HUES48 (cell line): ENCODE data around the gene ARFGEF3.
A peak's percentile ranks its signal among the peaks of the same experiment; 100 is the strongest.

Experiments
- H3K27ac ChIP-seq: one replicate; pipeline ENCODE4 v1.7.0; 2013; ENCODE audit warnings: low read depth, low read length, inconsistent platforms
- H3K27me3 ChIP-seq: 2 replicates; pipeline ENCODE4 v1.6.1; 2013; ENCODE audit warnings: mild to moderate bottlenecking, low read length; ENCODE audit not compliant: control insufficient read depth, insufficient read depth
- H3K36me3 ChIP-seq: 2 replicates; pipeline ENCODE4 v1.6.1; 2013; ENCODE audit warnings: low read length; ENCODE audit not compliant: control insufficient read depth, insufficient read depth
- H3K4me1 ChIP-seq: 2 replicates; pipeline ENCODE4 v1.6.1; 2013; ENCODE audit warnings: mild to moderate bottlenecking, low read length; ENCODE audit not compliant: control insufficient read depth, insufficient read depth
- H3K4me3 ChIP-seq: 2 replicates; pipeline ENCODE4 v1.5.1; 2013; ENCODE audit warnings: mild to moderate bottlenecking, low read depth, low read length
- H3K9ac ChIP-seq: 2 replicates; pipeline ENCODE4 v1.6.1; 2013; ENCODE audit warnings: mild to moderate bottlenecking, low read depth, low read length, moderate library complexity
- H3K9me3 ChIP-seq: 2 replicates; pipeline ENCODE4 v1.6.1; 2013; ENCODE audit warnings: low read length; ENCODE audit not compliant: control insufficient read depth, insufficient read depth

ARFGEF3 gene

DNA sequence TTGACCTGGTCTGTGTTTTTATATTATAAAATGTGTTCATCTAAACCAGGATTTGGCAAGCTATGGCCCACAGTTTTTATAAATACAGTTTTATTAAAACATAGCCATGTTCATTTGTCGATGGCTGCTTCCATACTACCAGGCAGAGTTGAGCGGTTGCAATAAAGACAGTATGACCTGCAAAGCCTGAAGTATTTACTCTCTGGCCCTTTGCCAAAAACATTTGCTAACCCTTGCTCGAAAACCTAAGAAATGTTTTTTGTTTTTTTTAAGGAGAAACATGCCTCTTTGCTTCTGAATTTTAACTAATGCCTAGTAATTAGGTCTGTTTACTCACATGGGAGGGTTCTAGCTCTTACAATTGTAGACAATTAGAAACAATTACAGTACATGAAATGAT is 148.6 kb downstream of the ARFGEF3 start:
- H3K4me3 ChIP-seq = no peak overlapping the region
- H3K9me3 ChIP-seq = no peaks in the 10 kb centered on the region
- no peak overlapping the region for H3K9ac ChIP-seq
- no peaks in the 10 kb centered on the region for H3K27me3 ChIP-seq
- H3K36me3 ChIP-seq = peaks cover 29% of the 10 kb centered on the region
- H3K27ac ChIP-seq = no peak overlapping the region
- H3K4me1 ChIP-seq = no peaks in the 10 kb centered on the region

DNA sequence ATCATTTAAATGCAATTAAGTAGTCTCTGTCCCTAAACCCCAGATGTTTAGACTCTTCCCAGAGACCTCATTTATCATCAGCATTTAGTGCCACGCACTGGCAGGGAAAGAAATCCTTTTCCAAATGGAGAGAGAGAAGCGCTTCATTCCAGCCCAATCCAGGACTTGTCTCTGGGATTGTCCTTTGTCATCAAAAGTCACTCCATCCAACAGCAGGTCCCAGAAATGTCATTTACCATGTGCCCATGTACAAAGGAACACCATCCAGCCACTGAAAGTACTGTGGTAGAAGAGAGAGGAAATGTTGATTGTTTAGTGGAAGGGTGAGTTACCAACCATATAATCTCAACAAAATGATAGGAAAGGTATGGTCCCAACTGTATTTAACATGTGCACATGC is 149.1 kb downstream of the ARFGEF3 start:
- Histone ChIP-seq H3K36me3 (peaks cover 29% of the 10 kb centered on the region), H3K4me3 (no peak overlapping the region), H3K4me1 (no peaks in the 10 kb centered on the region), H3K27ac (no peak overlapping the region), H3K27me3 (no peaks in the 10 kb centered on the region), H3K9me3 (no peaks in the 10 kb centered on the region), H3K9ac (no peak overlapping the region)

DNA sequence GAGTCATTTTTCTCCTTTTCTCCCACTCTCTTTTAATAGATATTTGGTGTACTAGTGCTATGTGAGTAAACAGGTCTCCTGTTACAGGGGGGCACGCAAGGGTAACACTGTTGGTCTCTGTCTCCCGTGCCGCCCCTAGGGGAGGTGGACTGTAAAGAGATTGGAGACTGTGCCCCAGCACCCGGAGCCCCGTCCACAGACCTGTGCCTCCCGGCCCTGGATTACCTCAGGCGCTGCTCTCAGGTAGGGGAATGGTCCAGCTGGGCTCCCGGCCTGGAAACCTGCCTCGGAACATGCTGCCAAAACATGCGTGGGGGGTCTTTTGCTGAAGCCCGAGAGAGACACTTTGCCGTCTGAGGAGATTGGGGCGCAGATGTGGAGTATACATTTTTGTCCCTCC is 149.5 kb downstream of the ARFGEF3 start:
- H3K9ac ChIP-seq = no peak overlapping the region
- H3K4me1 ChIP-seq = no peaks in the 10 kb centered on the region
- no peak overlapping the region for H3K4me3 ChIP-seq
- H3K36me3 ChIP-seq = peaks cover 33% of the 10 kb centered on the region
- H3K27me3 ChIP-seq = no peaks in the 10 kb centered on the region
- no peaks in the 10 kb centered on the region for H3K9me3 ChIP-seq
- no peak overlapping the region for H3K27ac ChIP-seq

DNA sequence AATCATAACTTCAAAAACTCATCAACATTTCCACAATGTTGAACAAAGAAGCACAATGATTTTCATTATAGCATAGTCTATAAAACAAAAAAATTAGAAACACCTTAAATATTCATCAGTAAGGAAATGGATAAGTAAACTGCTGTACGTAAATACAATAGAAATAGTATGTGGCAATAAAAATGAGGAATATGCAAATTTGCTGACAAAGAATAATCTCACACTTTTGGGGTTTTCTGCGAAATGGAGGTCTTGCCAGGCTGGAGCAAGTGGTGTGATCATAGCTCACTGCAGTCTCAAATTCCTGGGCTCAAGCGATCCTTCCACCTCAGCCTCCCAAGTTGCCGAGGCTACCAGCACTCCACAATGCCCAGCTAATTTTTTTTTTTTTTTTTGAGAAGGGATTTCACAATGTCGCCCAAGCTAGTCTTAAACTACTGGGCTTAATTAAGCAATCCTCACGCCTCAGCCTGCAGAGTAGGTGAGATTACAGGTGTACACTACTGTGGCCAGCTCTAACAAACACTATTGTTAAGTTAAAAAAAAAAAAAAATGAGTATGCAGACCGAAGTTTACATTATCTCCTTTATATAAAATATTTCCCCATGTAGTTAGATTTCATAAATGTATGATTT is 157.1 kb downstream of the ARFGEF3 start:
- no peak overlapping the region for H3K4me3 ChIP-seq
- no peaks in the 10 kb centered on the region for H3K4me1 ChIP-seq
- H3K27me3 ChIP-seq = no peaks in the 10 kb centered on the region
- no peak overlapping the region for H3K27ac ChIP-seq
- no peaks in the 10 kb centered on the region for H3K9me3 ChIP-seq
- H3K9ac ChIP-seq = no peak overlapping the region
- H3K36me3 ChIP-seq = peaks cover 67% of the 10 kb centered on the region

DNA sequence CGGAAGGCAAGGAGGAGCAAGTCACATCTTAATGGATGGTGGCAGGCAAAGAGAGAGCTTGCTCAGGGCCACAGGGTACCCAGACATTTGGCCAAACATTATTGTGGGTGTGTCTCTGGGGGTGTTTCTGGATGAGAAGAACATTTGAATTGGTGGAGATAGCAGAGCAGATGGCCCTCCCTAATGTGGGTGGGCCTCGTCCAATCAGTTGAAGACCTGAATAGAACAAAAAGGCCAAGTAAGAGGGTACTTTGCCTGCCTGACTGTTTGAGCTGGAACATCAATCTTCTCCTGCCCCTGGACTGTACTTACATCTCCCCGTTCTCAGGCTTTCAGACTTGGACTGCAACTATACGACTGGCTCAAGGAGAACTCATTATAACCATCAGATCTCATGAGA is 160.2 kb downstream of the ARFGEF3 start:
- Histone ChIP-seq H3K4me1 (no peaks in the 10 kb centered on the region), H3K9ac (no peak overlapping the region), H3K4me3 (no peak overlapping the region), H3K27me3 (no peaks in the 10 kb centered on the region), H3K36me3 (peaks cover 68% of the 10 kb centered on the region), H3K9me3 (no peaks in the 10 kb centered on the region), H3K27ac (no peak overlapping the region)

DNA sequence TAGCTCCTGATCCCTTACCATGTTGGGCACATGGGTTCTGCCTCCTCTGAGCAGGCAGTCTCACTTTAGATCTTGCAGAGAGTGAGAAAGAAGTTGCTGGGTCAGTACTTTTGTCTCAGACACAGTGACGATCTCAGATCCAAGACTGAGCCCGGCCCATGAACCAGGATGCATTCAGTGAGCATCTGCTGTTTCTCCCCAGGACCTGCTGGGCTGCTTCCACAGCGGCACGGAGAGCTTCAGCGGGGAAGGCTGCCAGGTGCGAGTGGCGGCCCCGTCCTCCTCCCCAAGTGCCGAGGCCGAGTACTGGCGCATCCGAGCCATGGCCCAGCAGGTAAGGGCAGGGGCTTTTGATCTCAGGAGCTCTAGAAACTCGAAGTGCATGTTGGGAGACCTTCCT is 162.1 kb downstream of the ARFGEF3 start:
- no peaks in the 10 kb centered on the region for H3K27me3 ChIP-seq
- no peak overlapping the region for H3K9ac ChIP-seq
- H3K27ac ChIP-seq = no peak overlapping the region
- H3K4me3 ChIP-seq = no peak overlapping the region
- no peaks in the 10 kb centered on the region for H3K4me1 ChIP-seq
- H3K9me3 ChIP-seq = no peaks in the 10 kb centered on the region
- peaks cover 62% of the 10 kb centered on the region for H3K36me3 ChIP-seq

DNA sequence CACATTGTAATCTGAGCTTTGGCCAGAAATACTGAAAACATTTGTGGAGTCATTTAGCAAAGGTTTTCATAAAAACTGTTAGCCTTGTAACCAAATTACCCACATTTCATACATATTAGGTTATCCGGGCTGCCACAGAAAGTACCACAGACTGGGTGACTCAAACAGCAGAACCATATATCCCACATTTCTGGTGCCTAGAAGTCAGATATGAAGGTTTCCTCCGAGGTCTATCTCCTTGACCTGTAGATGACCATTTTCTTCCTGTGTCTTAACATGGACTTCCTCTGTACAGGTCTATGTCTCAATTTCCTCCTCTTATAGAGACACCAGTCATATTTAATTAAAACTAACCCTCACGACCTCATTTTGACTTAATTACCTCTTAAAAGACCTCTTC is 166.5 kb downstream of the ARFGEF3 start:
- H3K27me3 ChIP-seq = no peaks in the 10 kb centered on the region
- H3K9me3 ChIP-seq = no peaks in the 10 kb centered on the region
- no peak overlapping the region for H3K27ac ChIP-seq
- H3K4me1 ChIP-seq = peaks cover 31% of the 10 kb centered on the region
- H3K4me3 ChIP-seq = no peak overlapping the region
- H3K9ac ChIP-seq = no peak overlapping the region
- H3K36me3 ChIP-seq = peaks cover 40% of the 10 kb centered on the region

DNA sequence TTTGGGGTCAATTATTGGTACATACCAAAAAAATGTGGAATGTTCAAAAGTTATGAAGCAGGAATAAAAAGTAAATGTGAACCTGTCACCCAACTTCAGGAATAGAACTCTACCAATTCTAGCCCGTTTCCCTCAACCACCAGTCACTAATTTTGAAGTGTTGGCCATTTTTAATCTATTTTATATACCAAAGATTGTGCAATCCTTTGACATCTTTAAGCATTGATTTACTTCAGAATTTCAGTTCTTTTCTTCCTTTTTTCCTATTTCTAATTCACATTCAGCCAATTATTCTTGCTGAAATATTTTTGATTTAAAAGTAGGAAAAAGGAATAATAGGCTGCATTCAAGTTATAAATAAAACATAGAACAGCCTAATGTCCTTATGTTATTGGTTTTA is 169.0 kb downstream of the ARFGEF3 start:
- Histone ChIP-seq H3K4me1 (peaks cover 31% of the 10 kb centered on the region), H3K9ac (peak overlapping the region; percentile 40; the same call in 1 of the 2 replicates), H3K27me3 (no peaks in the 10 kb centered on the region), H3K4me3 (no peak overlapping the region), H3K27ac (peak overlapping the region; percentile 77), H3K36me3 (peaks cover 29% of the 10 kb centered on the region), H3K9me3 (no peaks in the 10 kb centered on the region)

DNA sequence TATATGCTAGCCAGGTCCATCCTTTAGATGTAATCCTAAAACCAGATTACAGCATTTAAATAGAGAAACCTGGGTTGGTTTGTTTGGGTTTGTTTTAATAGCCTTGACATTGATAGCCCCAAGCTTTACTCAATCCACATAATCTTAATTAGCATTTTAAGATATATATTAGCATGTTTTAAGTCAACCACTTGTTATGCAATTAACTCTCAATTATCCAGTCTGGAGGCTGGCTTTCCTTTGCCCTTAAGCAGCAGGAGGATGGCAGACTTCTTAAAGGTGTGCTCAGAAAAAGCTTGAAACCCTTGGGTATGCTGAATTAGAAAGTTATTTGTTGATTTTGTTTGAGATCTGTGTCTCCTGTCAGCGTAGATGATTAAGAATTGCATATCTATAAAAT is 169.7 kb downstream of the ARFGEF3 start:
- Histone ChIP-seq H3K4me3 (peak overlapping the region; percentile 13; the same call in 1 of the 2 replicates), H3K9me3 (no peaks in the 10 kb centered on the region), H3K36me3 (peaks cover 32% of the 10 kb centered on the region), H3K27ac (peak overlapping the region; percentile 77), H3K4me1 (peaks cover 31% of the 10 kb centered on the region), H3K27me3 (no peaks in the 10 kb centered on the region), H3K9ac (peak overlapping the region; percentile 40; the same call in 1 of the 2 replicates)

DNA sequence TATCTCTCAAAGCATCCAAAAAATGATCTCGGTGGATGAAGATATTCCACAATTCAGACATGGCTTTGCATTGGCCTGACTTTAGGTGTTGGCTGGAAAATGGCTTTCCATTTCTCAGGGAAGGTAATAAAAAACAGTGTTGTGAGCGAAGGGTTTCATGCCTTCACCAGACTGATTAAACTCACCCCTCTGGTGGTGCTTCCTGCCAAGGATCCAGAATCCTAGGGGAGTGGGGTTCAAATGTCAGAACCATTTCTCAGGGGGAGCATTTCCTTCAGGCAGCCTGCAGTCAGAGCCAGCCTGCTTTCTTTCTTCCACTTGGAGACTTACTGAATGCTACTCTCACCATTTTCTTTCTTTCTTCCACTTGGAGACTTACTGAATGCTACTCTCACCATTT is 170.2 kb downstream of the ARFGEF3 start:
- Histone ChIP-seq H3K9ac (peak overlapping the region; percentile 4; the same call in 1 of the 2 replicates), H3K27me3 (no peaks in the 10 kb centered on the region), H3K4me1 (peaks cover 31% of the 10 kb centered on the region), H3K9me3 (no peaks in the 10 kb centered on the region), H3K4me3 (peak overlapping the region; percentile 13; the same call in 1 of the 2 replicates), H3K27ac (peak overlapping the region; percentile 77), H3K36me3 (peaks cover 32% of the 10 kb centered on the region)

DNA sequence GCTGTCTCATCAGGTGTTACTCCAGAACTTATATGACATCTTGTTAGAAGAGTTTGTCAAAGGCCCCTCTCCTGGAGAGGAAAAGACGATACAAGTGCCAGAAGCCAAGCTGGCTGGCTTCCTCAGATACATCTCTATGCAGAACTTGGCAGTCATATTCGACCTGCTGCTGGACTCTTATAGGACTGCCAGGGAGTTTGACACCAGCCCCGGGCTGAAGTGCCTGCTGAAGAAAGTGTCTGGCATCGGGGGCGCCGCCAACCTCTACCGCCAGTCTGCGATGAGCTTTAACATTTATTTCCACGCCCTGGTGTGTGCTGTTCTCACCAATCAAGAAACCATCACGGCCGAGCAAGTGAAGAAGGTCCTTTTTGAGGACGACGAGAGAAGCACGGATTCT is 172.3 kb downstream of the ARFGEF3 start:
- Histone ChIP-seq H3K27ac (no peak overlapping the region), H3K4me3 (no peak overlapping the region), H3K27me3 (no peaks in the 10 kb centered on the region), H3K4me1 (peaks cover 32% of the 10 kb centered on the region), H3K36me3 (peaks cover 32% of the 10 kb centered on the region), H3K9me3 (no peaks in the 10 kb centered on the region), H3K9ac (no peak overlapping the region)
